ENCODE measurements around the gene DCUN1D2. TPM values are rescaled to one million over a fixed set of nuclear protein-coding genes. Genes with fewer than 3 reads are reported as not detected.
"Not testable (repeated sequence)": the region's sequence is repeated elsewhere in the genome, so short reads cannot be mapped to it uniquely, and the experiment has no call there.

DCUN1D2 gene
- total RNA-seq, 1 donor from 2014 or later, result 12.9 TPM

- H3K27me3 ChIP-seq (ENCODE audit: control insufficient read depth, insufficient read depth, low read length), result no peaks in the 10 kb centered on the region
- TF ChIP-seq, protein P1, sequence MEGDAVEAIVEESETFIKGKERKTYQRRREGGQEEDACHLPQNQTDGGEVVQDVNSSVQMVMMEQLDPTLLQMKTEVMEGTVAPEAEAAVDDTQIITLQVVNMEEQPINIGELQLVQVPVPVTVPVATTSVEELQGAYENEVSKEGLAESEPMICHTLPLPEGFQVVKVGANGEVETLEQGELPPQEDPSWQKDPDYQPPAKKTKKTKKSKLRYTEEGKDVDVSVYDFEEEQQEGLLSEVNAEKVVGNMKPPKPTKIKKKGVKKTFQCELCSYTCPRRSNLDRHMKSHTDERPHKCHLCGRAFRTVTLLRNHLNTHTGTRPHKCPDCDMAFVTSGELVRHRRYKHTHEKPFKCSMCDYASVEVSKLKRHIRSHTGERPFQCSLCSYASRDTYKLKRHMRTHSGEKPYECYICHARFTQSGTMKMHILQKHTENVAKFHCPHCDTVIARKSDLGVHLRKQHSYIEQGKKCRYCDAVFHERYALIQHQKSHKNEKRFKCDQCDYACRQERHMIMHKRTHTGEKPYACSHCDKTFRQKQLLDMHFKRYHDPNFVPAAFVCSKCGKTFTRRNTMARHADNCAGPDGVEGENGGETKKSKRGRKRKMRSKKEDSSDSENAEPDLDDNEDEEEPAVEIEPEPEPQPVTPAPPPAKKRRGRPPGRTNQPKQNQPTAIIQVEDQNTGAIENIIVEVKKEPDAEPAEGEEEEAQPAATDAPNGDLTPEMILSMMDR (IDR thresholded peaks at IDR 0.05; ENCODE audit: insufficient read depth, low read length, poor library complexity, severe bottlenecking), result no peak
- no peak overlapping the region for H3K4me3 ChIP-seq (ENCODE audit: low read depth, low read length)
- DNase-seq (ENCODE audit: low read depth), result no peak
- H3K36me3 ChIP-seq (ENCODE audit: control insufficient read depth, insufficient read depth, low read length), result no peaks in the 10 kb centered on the region
Observed at GRCh38 chr13:113526466-113527220, 36.1 kb upstream of the DCUN1D2 start.

GRCh38 chr13:113522438-113522837 is 31.9 kb upstream of the DCUN1D2 start:
- H3K36me3 ChIP-seq (ENCODE audit: control insufficient read depth, insufficient read depth, low read length); H3K27me3 ChIP-seq (ENCODE audit: control insufficient read depth, insufficient read depth, low read length); DNase-seq (ENCODE audit: low read depth); H3K4me3 ChIP-seq (ENCODE audit: low read depth, low read length): not testable (repeated sequence)

GRCh38 chr13:113520571-113520970 is 30.1 kb upstream of the DCUN1D2 start:
- DNase-seq (ENCODE audit: low read depth), result no peak
- Histone ChIP-seq H3K36me3 (ENCODE audit: control insufficient read depth, insufficient read depth, low read length) (peaks cover 1% of the 10 kb centered on the region), H3K27me3 (ENCODE audit: control insufficient read depth, insufficient read depth, low read length) (no peaks in the 10 kb centered on the region), H3K4me3 (ENCODE audit: low read depth, low read length) (no peak overlapping the region)
- TF ChIP-seq, protein P1 (IDR thresholded peaks at IDR 0.05; ENCODE audit: insufficient read depth, low read length, poor library complexity, severe bottlenecking), result no peak

DNA sequence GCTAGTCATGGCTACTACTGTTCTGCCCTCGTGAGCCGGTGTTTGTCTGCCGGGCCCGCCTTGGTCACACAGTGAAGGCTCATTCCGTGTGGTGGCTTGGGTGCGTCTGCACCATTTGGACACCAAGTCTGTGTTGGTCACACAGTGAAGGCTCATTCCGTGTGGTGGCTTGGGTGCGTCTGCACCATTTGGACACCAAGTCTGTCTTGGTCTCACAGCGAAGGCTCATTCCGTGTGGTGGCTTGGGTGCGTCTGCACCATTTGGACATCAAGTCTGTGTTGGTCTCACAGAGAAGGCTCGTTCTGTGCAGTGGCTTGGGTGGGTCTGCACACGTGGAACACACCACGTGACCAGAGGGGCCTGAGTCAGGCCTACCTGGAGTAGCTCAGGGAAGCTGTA is 29.0 kb upstream of the DCUN1D2 start:
- Histone ChIP-seq H3K36me3 (ENCODE audit: control insufficient read depth, insufficient read depth, low read length) (peaks cover 1% of the 10 kb centered on the region), H3K27me3 (ENCODE audit: control insufficient read depth, insufficient read depth, low read length) (no peaks in the 10 kb centered on the region), H3K4me3 (ENCODE audit: low read depth, low read length) (no peak overlapping the region)
- DNase-seq (ENCODE audit: low read depth), result no peak
- TF ChIP-seq, protein P1 (IDR thresholded peaks at IDR 0.05; ENCODE audit: insufficient read depth, low read length, poor library complexity, severe bottlenecking), result no peak

GRCh38 chr13:113518076-113518803 is 27.7 kb upstream of the DCUN1D2 start:
- no peak for DNase-seq (ENCODE audit: low read depth)
- Histone ChIP-seq H3K4me3 (ENCODE audit: low read depth, low read length) (no peak overlapping the region), H3K36me3 (ENCODE audit: control insufficient read depth, insufficient read depth, low read length) (peaks cover 1% of the 10 kb centered on the region), H3K27me3 (ENCODE audit: control insufficient read depth, insufficient read depth, low read length) (no peaks in the 10 kb centered on the region)
- TF ChIP-seq, protein P1 (IDR thresholded peaks at IDR 0.05; ENCODE audit: insufficient read depth, low read length, poor library complexity, severe bottlenecking), result no peak

DNA sequence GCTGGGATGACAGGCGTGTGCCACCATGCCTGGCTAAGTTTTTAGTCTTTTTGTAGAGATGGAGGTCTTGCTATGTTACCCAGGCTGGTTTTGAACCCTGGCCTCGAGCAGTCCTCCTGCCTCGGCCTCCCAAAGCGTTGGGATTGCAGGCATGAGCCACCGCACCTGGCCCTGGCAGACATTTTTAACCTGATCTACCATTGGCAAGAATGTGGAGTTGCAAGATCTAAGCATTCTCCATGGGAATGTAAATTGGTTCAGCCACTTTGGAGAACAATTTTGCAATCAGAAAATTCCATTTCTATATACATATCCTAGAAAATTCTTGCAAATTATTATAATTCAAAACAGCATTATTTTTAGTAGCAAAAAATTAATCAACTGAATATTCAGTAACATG is 24.3 kb upstream of the DCUN1D2 start:
- Histone ChIP-seq H3K36me3 (ENCODE audit: control insufficient read depth, insufficient read depth, low read length) (peaks cover 3% of the 10 kb centered on the region), H3K27me3 (ENCODE audit: control insufficient read depth, insufficient read depth, low read length) (no peaks in the 10 kb centered on the region), H3K4me3 (ENCODE audit: low read depth, low read length) (no peak overlapping the region)
- DNase-seq (ENCODE audit: low read depth), result no peak
- TF ChIP-seq, protein P1 (IDR thresholded peaks at IDR 0.05; ENCODE audit: insufficient read depth, low read length, poor library complexity, severe bottlenecking), result no peak

Measured in kidney epithelial cell (primary cell).